Body of pancreas (tissue), 4 donors: ENCODE measurements around the gene EDAR. TPM values are rescaled to one million over a fixed set of nuclear protein-coding genes. Genes with fewer than 3 reads are reported as not detected.

Experiments
- ATAC-seq: fragments of 150-250 bp; one replicate; pipeline ENCODE4 v1.9.1; 2016
- DNase-seq, 4 donors: peaks; one replicate each; pipeline ENCODE4 v3.0.0-alpha.2; 2019
- H3K27ac ChIP-seq, 4 donors: fragments of 200-600 bp; sonication (generic); 1 replicate in 3 of 4; 2 replicates in 1 of 4; pipeline versions ENCODE4 v1.5.1 to v1.6.1; 2016 to 2019; ENCODE audit warnings: mild to moderate bottlenecking in 1 of 4, mixed read lengths in 1 of 4, moderate library complexity in 1 of 4
- H3K27me3 ChIP-seq, 2 donors: fragments of 200-600 bp; sonication (generic); one replicate each; pipeline ENCODE4 v1.6.0; 2016; ENCODE audit warnings: mild to moderate bottlenecking in 1 of 2
- H3K36me3 ChIP-seq, 2 donors: fragments of 200-600 bp; sonication (generic); replicated peaks in 1 of 2; 2 replicates each; pipeline ENCODE4 v1.5.1; 2016; ENCODE audit warnings: low read depth in 2 of 2; ENCODE audit not compliant: insufficient read depth in 1 of 2
- H3K4me1 ChIP-seq: fragments of 200-600 bp; sonication (generic); one replicate; pipeline ENCODE4 v1.6.0; 2016
- H3K4me3 ChIP-seq, 2 donors: fragments of 200-600 bp; sonication (generic); 1 replicate in 1 of 2; 2 replicates in 1 of 2; pipeline ENCODE4 v1.5.1; 2016 to 2019
- H3K9me3 ChIP-seq, 3 donors: fragments of 200-600 bp; sonication (generic); 1 replicate in 2 of 3; 2 replicates in 1 of 3; pipeline ENCODE4 v1.5.1; 2016
- CTCF ChIP-seq, 7 experiments: fragments of 450-650 bp in 4 of 7; fragments of 200-600 bp in 3 of 7; sonication (generic) in 3 of 7; IDR thresholded peaks; one replicate each; pipeline ENCODE4 v1.5.1; 2016 to 2019; ENCODE audit warnings: antibody characterized with exemption in 7 of 7
- POLR2A ChIP-seq, 3 donors: fragments of 450-650 bp; IDR thresholded peaks; one replicate each; pipeline ENCODE4 v1.6.1; 2016; ENCODE audit warnings: antibody characterized with exemption in 3 of 3, mild to moderate bottlenecking in 2 of 3
- WGBS, 2 donors: methylation state at CpG; one replicate each; pipeline ENCODE4 v1.1.5; 2017; 5-methylcytosine and 5-hydroxymethylcytosine counted together
- intact Hi-C: fragments of 100-400 bp; cut with DNase I; formaldehyde crosslinking; loops from one replicate; pipeline ENCODE4 v1.15.1; 2023
- total RNA-seq, 2 donors: library from RNA; depleted of rRNA; stranded (reverse); fragments of >200 nt; gene quantifications; one replicate each; pipeline ENCODE4 v1.1.0, GENCODE V29; 2016

Gene EDAR
- total RNA-seq, 2 donors from 2014 or later: not detected

- Histone ChIP-seq H3K27me3 (no peaks in the 10 kb centered on the region), H3K36me3 (no peaks in the 10 kb centered on the region), H3K9me3 (no peaks in the 10 kb centered on the region), H3K4me1 (no peaks in the 10 kb centered on the region), H3K27ac (no peak overlapping the region), H3K4me3 (no peak overlapping the region)
- DNase-seq: no peak
- WGBS, 2 donors: 69 to 86% methylated on average over 10 to 20 of the region's 20 CpGs
- intact Hi-C loops: no loop called here
- ATAC-seq: no peak
- TF ChIP-seq CTCF (IDR thresholded peaks at IDR 0.05): no peak
- TF ChIP-seq POLR2A (IDR thresholded peaks at IDR 0.05): no peak
Observed at GRCh38 chr2:108926561-108927380, 62.2 kb downstream of the EDAR start.

- Histone ChIP-seq H3K4me1 (no peaks in the 10 kb centered on the region), H3K27me3 (no peaks in the 10 kb centered on the region), H3K9me3 (no peaks in the 10 kb centered on the region), H3K27ac (no peak overlapping the region), H3K4me3 (no peak overlapping the region), H3K36me3 (no peaks in the 10 kb centered on the region)
- intact Hi-C loops: no loop called here
- 76 to 77% methylated on average over 8 of the region's 8 CpGs for WGBS, 2 donors
- no peak for DNase-seq
- TF ChIP-seq CTCF (IDR thresholded peaks at IDR 0.05): no peak
- no peak for TF ChIP-seq POLR2A (IDR thresholded peaks at IDR 0.05)
- ATAC-seq: no peak
Observed at GRCh38 chr2:108925735-108926134, 63.3 kb downstream of the EDAR start.

- 73 to 77% methylated on average over 6 of the region's 6 CpGs for WGBS, 2 donors
- ATAC-seq (no peak), DNase-seq (no peak)
- H3K36me3 ChIP-seq: no peaks in the 10 kb centered on the region
- TF ChIP-seq CTCF (IDR thresholded peaks at IDR 0.05) (no peak), POLR2A (IDR thresholded peaks at IDR 0.05) (no peak)
- H3K4me3 ChIP-seq: no peak overlapping the region
- H3K4me1 ChIP-seq: no peaks in the 10 kb centered on the region
- H3K27ac ChIP-seq: no peak overlapping the region
- no peaks in the 10 kb centered on the region for H3K9me3 ChIP-seq
- H3K27me3 ChIP-seq: no peaks in the 10 kb centered on the region
- intact Hi-C loops: no loop called here
Observed at GRCh38 chr2:108925286-108925685, 63.7 kb downstream of the EDAR start.

- 66 to 73% methylated on average over 14 of the region's 14 CpGs for WGBS, 2 donors
- H3K4me1 ChIP-seq: no peaks in the 10 kb centered on the region
- DNase-seq (no peak), ATAC-seq (no peak)
- H3K27me3 ChIP-seq: no peaks in the 10 kb centered on the region
- H3K27ac ChIP-seq: no peak overlapping the region
- no peaks in the 10 kb centered on the region for H3K9me3 ChIP-seq
- intact Hi-C loops: no loop called here
- H3K36me3 ChIP-seq: no peaks in the 10 kb centered on the region
- TF ChIP-seq POLR2A (IDR thresholded peaks at IDR 0.05) (no peak), CTCF (IDR thresholded peaks at IDR 0.05) (no peak)
- no peak overlapping the region for H3K4me3 ChIP-seq
Observed at GRCh38 chr2:108924580-108925251, 64.3 kb downstream of the EDAR start.
